Tongue (tissue), 2 donors: ENCODE data around the gene CD200R1. TPM values are rescaled to one million over a fixed set of nuclear protein-coding genes. Genes with fewer than 3 reads are reported as not detected.

Experiments used
- DNase-seq: peaks from one replicate; pipeline ENCODE4 v3.0.0-alpha.2; 2015
- total RNA-seq: library from RNA; depleted of rRNA; stranded (reverse); fragments of >200 nt; gene quantifications from one replicate; pipeline ENCODE4 v1.2.3, GENCODE V29; 2014

Gene CD200R1
- total RNA-seq, 1 donor from 2014 or later, result 4.6 TPM

DNA sequence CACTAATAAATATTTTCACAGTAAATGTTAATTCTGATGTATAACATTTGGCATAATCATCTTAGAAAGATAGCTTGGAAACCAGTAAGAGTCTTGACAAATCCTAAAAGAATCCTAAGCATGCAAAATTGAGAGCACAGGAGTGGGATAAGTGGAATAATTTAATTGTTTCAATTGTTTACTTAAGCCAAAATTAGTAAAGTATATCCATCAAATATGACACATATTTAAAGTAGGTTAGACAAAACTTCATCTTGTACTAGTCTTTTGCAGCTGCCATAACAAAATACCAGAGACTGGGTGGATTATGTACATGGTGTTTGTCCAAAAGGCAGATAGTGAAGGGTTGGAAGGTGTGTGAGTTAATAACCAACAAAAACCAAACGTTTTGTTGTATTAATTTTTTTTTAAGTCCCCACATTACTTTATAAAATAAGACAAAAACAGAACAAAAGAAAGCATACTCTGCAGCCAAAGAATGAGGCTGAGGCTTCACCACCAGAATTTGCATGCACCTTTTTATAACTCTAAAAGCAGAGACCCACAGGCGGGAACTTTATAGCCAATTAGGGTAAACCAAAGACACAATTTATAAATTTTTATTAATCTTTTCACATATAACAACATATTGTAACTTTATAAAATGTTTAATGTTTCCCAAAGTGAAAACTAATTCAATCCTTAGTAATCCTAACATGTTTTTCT lies 86.4 kb downstream of the CD200R1 start:
- DNase-seq, result no peak

DNA sequence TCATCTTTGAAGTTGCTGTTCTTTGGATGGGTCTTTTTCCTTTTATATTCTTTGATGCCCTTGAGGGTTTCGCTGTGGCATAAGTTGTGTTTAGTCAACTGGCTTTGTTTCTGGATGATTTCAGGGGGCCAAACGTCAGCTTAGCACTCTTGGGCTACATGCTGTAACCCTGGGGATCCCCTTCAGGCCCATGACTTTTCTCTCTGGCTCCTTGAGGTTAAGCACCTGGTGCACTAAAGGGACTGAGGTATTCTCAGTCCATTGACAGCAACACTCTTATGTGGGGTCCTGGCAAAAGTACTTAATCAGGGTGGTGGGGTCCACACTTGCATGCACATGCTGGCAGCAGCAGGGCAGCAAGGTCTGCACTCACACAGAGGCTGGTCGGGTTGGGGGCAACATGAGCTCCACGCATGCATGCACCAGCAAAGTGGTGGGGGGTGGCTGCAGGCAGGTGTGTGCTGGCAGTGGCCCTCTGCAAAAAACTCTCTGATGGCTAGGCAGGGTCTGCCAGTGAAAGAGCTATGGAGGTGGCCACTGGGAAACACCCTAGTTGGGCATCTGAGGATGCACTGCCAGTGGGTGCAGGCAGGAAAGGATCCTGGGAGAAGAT lies 90.1 kb downstream of the CD200R1 start:
- DNase-seq, result no peak

GRCh38 chr3:112881891-112882290 lies 93.0 kb downstream of the CD200R1 start:
- no peak for DNase-seq

- no peak for DNase-seq
These were observed 99.3 kb downstream of the CD200R1 start for GRCh38 chr3:112875561-112875960.

- DNase-seq, result no peak
These were observed 100.2 kb downstream of the CD200R1 start for GRCh38 chr3:112874725-112875124.

DNA sequence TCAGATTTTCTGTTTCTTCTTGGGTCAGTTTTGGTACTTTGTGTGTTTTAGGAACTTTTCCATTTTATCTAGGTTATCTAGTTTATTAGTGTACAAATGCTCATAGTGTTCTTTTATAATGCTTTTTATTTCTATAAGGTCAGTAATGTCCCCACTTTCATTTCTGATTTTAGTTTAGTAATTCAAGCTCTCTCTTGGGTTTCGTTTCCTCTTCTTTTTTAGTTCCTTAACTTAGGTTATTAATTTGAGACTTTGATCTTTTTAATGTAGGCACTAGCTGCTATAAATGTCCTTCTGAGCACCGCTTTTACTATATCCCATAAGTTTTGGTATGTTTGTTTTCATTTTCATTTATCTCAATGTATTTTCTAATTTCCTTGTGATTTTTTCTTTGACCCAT lies 101.3 kb downstream of the CD200R1 start:
- no peak for DNase-seq

DNA sequence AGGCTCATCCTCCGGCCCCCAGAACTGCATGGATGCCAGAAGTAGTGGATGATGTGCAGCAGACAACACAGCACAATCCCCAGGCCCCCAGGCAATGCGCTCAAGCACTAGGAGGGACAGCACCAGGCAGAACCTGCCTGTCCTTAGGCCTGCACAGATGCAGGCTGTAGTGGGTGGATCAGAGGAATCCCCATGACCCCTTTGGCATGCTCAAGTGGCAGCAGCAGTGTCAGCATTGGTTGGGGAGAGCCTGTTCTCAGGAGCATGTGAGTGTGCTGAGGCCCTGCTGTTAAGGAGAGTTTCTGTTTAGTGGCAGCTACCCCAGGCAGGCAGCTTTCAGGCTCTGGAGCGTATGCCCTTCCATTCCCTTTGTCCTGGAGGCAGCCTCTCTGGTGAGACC lies 103.2 kb downstream of the CD200R1 start:
- DNase-seq, result no peak

Other genes starting within 250 kb of the CD200R1 start
- gene CD200R1L, start 128.2 kb downstream of the CD200R1 start, total RNA-seq, result not detected
- gene GTPBP8, start 15.9 kb upstream of the CD200R1 start, total RNA-seq, result 38.8 TPM
- 95.9 TPM for gene BOC, start 236.5 kb upstream of the CD200R1 start, total RNA-seq